Endothelial cell of umbilical vein (primary cell): Measurements from ENCODE around the gene TMEM233. TPM values are rescaled to one million over a fixed set of nuclear protein-coding genes. Genes with fewer than 3 reads are reported as not detected.

Experiments
- BruUV-seq: library from RNA; stranded (reverse); fragments of 400-500 nt; replicated peaks from 2 replicates; lab custom pipeline; 2021; lab: Mats Ljungman, UMichigan
- CTCF ChIA-PET: fragments of 300-600, 350-600 bp; sonication (Branson Sonifier 250); formaldehyde crosslinking; loops from one replicate; lab custom pipeline; 2021; ENCODE audit warnings: antibody characterized with exemption, inconsistent platforms; lab: Charles Lee
- POLR2A ChIA-PET: fragments of 300-600, 350-600 bp; sonication (Branson Sonifier 250); formaldehyde crosslinking; loops from one replicate; lab custom pipeline; 2021; ENCODE audit warnings: antibody characterized with exemption, inconsistent platforms; lab: Charles Lee
- DNase-seq: peaks from one replicate; pipeline ENCODE4 v3.0.0-alpha.2; 2011; ENCODE audit warnings: low read depth, low spot score
- FAIRE-seq: peaks from 2 replicates; lab custom pipeline; 2011; peaks lifted over from hg19 to GRCh38; lab: Jason Lieb, UNC
- H2AFZ ChIP-seq: 2 replicates; pipeline ENCODE4 v1.6.0; 2012; ENCODE audit warnings: low read depth, low read length, control low read depth, inconsistent platforms
- H3K27ac ChIP-seq: 2 replicates; pipeline ENCODE4 v1.5.1; 2011; ENCODE audit warnings: low read depth, mild to moderate bottlenecking, control low read depth, low read length, moderate library complexity; ENCODE audit not compliant: insufficient read depth
- H3K27me3 ChIP-seq, 2 experiments: 2 replicates each; pipeline versions ENCODE4 v1.6.0 to v1.6.1; 2011; ENCODE audit warnings: low read length in 2 of 2, mixed read lengths in 1 of 2; ENCODE audit not compliant: control insufficient read depth in 2 of 2, insufficient read depth in 2 of 2
- H3K36me3 ChIP-seq, 2 experiments: 2 replicates in 1 of 2; 3 replicates in 1 of 2; pipeline ENCODE4 v1.5.1; 2011; ENCODE audit warnings: low read length in 2 of 2, mild to moderate bottlenecking in 1 of 2, moderate library complexity in 1 of 2; ENCODE audit not compliant: control insufficient read depth in 2 of 2, insufficient read depth in 2 of 2; ENCODE audit errors: extremely low read depth in 1 of 2
- H3K4me1 ChIP-seq: 3 replicates; pipeline ENCODE4 v1.5.1; 2011; ENCODE audit warnings: mild to moderate bottlenecking, low read length; ENCODE audit not compliant: control insufficient read depth, insufficient read depth; ENCODE audit errors: extremely low read depth
- H3K4me2 ChIP-seq: 2 replicates; pipeline ENCODE4 v1.6.1; 2011; ENCODE audit warnings: low read length, control low read depth, mixed read lengths; ENCODE audit not compliant: insufficient read depth
- H3K4me3 ChIP-seq, 3 experiments: fragments of 200-600 bp in 1 of 3; sonication (generic), shearing (Covaris generic) in 1 of 3; replicated peaks in 1 of 3; 2 replicates each; pipeline ENCODE4 v1.5.1; 2011 to 2016; ENCODE audit warnings: control low read depth in 3 of 3, low read length in 3 of 3, mild to moderate bottlenecking in 2 of 3, inconsistent platforms in 1 of 3, low read depth in 1 of 3, moderate library complexity in 1 of 3; ENCODE audit not compliant: insufficient read depth in 1 of 3
- H3K79me2 ChIP-seq: 2 replicates; pipeline ENCODE4 v1.6.0; 2012; ENCODE audit warnings: low read length, inconsistent platforms; ENCODE audit not compliant: control insufficient read depth, insufficient read depth
- H3K9ac ChIP-seq: replicated peaks from 2 replicates; pipeline ENCODE3; 2011; ENCODE audit warnings: low read length, control low read depth; ENCODE audit not compliant: insufficient read depth; ENCODE audit errors: extremely low read depth
- H3K9me1 ChIP-seq: replicated peaks from 3 replicates; pipeline ENCODE4 v1.6.0; 2011; ENCODE audit warnings: mild to moderate bottlenecking, low read length; ENCODE audit not compliant: control insufficient read depth, insufficient read depth; ENCODE audit errors: extremely low read depth
- H3K9me3 ChIP-seq: replicated peaks from 2 replicates; pipeline ENCODE4 v1.5.1; 2012; ENCODE audit warnings: low read length, inconsistent platforms; ENCODE audit not compliant: control insufficient read depth, insufficient read depth
- H4K20me1 ChIP-seq: replicated peaks from 2 replicates; pipeline ENCODE3; 2011; ENCODE audit warnings: mild to moderate bottlenecking, low read length; ENCODE audit not compliant: control insufficient read depth, insufficient read depth; ENCODE audit errors: extremely low read depth
- GATA2 ChIP-seq: IDR thresholded peaks from 2 replicates; pipeline ENCODE4 v1.7.0; 2011; ENCODE audit warnings: low read depth, mild to moderate bottlenecking, moderate library complexity, mixed read lengths, low read length; ENCODE audit not compliant: insufficient read length, insufficient read depth
- JUN ChIP-seq: IDR thresholded peaks from 2 replicates; pipeline ENCODE4 v1.6.1; 2011; ENCODE audit warnings: borderline replicate concordance, low read depth; ENCODE audit not compliant: insufficient read length, insufficient read depth
- MYC ChIP-seq: IDR thresholded peaks from one replicate; pipeline ENCODE4 v1.6.1; 2011; ENCODE audit warnings: mild to moderate bottlenecking, low read depth, low read length
- POLR2AphosphoS5 ChIP-seq: IDR thresholded peaks from 2 replicates; pipeline ENCODE4 v1.6.1; 2012; ENCODE audit warnings: low read depth, mild to moderate bottlenecking, control low read depth, low read length, moderate library complexity; ENCODE audit not compliant: insufficient read depth
- dilution Hi-C: fragments of 300-500 bp; cut with MboI; formaldehyde crosslinking; loops from one replicate; pipeline ENCODE4 v1.15.0; 2019; ENCODE audit warnings: low sequenced_read_pairs; ENCODE audit not compliant: extremely low pct_ligation_motif_present
- intact Hi-C: fragments of 100-400 bp; cut with micrococcal nuclease; formaldehyde crosslinking; loops from one replicate; pipeline ENCODE4 v1.10.0; 2022
- polyA plus RNA-seq, 4 experiments: library from polyadenylated mRNA; depleted of rRNA in 3 of 4; stranded (reverse) in 3 of 4; unstranded in 1 of 4; fragments of >200 nt; gene quantifications; 2 replicates each; pipeline versions ENCODE4 v1.2.1 to v1.2.3, GENCODE V29; 2011 to 2012; ENCODE audit warnings: missing spikeins in 1 of 4
- total RNA-seq: library from RNA; stranded (reverse); gene quantifications from 2 replicates; pipeline ENCODE4 v1.2.3, GENCODE V29; 2021
- TF ChIP-seq, protein P1 (sequence below), 2 donors: IDR thresholded peaks; 1 replicate in 1 of 2; 2 replicates in 1 of 2; pipeline ENCODE4 v1.5.1; 2011; ENCODE audit warnings: low read length in 2 of 2, mild to moderate bottlenecking in 2 of 2, moderate library complexity in 2 of 2, control low read depth in 1 of 2, inconsistent platforms in 1 of 2, low read depth in 1 of 2; ENCODE audit not compliant: insufficient read depth in 1 of 2; ENCODE audit errors: extremely low read depth in 1 of 2
- TF ChIP-seq, protein P2 (sequence below): IDR thresholded peaks from 2 replicates; pipeline ENCODE4 v1.6.1; 2011; ENCODE audit not compliant: insufficient read depth, insufficient read length

Gene TMEM233
- total and polyA plus RNA-seq, 2 donors (not counting 3 experiments of a cell fraction or from before 2014, with no cell fraction given), result 0.01 TPM; not detected in 1

DNA sequence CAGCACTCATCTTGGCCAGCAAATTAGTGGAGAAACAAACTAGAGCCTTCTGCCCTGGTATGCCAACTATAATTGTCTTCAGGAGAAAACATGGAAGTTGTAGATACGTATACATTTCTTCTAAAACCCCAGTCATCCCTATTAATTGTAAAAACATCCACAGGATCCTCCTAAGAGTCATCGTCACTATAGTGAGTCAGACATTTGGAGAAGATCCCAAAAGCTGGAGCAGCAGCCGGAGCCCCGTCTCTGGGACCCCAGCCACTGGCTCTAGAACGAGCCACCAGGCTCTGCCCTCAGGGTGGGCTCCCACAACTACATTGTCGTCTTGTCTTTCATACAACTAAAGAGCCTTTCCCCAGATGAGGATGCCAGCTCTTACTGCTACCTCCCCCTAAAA is 89.8 kb downstream of the TMEM233 start:
- DNase-seq (no peak), FAIRE-seq (no peak)
- Histone ChIP-seq H3K9me1 (no peaks in the 10 kb centered on the region), H3K4me1 (no peaks in the 10 kb centered on the region), H4K20me1 (no peaks in the 10 kb centered on the region), H3K27me3 (no peaks in the 10 kb centered on the region), H3K36me3 (peaks cover 6 to 21% of the 10 kb centered on the region in 2 experiments), H2AFZ (no peak overlapping the region), H3K27ac (no peak overlapping the region), H3K4me2 (no peak overlapping the region), H3K4me3 (no peak overlapping the region), H3K9me3 (no peaks in the 10 kb centered on the region), H3K79me2 (no peaks in the 10 kb centered on the region), H3K9ac (no peak overlapping the region)
- POLR2A ChIA-PET, result no interaction called here
- CTCF ChIA-PET, result interaction anchor here (0.6 kb wide), 1 partner anchor 99 kb away, joined by 3 read pairs; no protein-coding TSS in a partner anchor
- BruUV-seq, result no TSS peak
- TF ChIP-seq, protein P1, sequence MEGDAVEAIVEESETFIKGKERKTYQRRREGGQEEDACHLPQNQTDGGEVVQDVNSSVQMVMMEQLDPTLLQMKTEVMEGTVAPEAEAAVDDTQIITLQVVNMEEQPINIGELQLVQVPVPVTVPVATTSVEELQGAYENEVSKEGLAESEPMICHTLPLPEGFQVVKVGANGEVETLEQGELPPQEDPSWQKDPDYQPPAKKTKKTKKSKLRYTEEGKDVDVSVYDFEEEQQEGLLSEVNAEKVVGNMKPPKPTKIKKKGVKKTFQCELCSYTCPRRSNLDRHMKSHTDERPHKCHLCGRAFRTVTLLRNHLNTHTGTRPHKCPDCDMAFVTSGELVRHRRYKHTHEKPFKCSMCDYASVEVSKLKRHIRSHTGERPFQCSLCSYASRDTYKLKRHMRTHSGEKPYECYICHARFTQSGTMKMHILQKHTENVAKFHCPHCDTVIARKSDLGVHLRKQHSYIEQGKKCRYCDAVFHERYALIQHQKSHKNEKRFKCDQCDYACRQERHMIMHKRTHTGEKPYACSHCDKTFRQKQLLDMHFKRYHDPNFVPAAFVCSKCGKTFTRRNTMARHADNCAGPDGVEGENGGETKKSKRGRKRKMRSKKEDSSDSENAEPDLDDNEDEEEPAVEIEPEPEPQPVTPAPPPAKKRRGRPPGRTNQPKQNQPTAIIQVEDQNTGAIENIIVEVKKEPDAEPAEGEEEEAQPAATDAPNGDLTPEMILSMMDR (IDR thresholded peaks at IDR 0.05; ENCODE audit: extremely low read depth in 1 of 2, insufficient read depth in 1 of 2, low read depth in 1 of 2, low read length in 2 of 2), result no peak
- TF ChIP-seq, protein P2, sequence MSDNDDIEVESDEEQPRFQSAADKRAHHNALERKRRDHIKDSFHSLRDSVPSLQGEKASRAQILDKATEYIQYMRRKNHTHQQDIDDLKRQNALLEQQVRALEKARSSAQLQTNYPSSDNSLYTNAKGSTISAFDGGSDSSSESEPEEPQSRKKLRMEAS, result no peak
- TF ChIP-seq MYC (no peak), JUN (no peak), GATA2 (no peak), POLR2AphosphoS5 (no peak)
- intact Hi-C loops, result no loop called here
- dilution Hi-C loops, result no loop called here
